GM13977 (cell line): ENCODE data around the gene ATP1B1.

Experiments used
- DNase-seq: peaks from one replicate; pipeline ENCODE4 v3.0.0; 2012; ENCODE audit warnings: low spot score
- CTCF ChIP-seq: IDR thresholded peaks from 2 replicates; pipeline ENCODE4 v1.5.1; 2012; ENCODE audit warnings: mild to moderate bottlenecking, control low read depth; ENCODE audit not compliant: insufficient read depth; ENCODE audit errors: extremely low read depth, missing control alignments
- in situ Hi-C: fragments of 300-500 bp; cut with MboI; formaldehyde crosslinking; loops from one replicate; pipeline ENCODE4 v1.12.0; 2022; ENCODE audit warnings: low sequenced_read_pairs, low pct_unique_long_range_greater_than_20kb, mixed read lengths, inconsistent platforms; ENCODE audit not compliant: unreplicated experiment

Gene ATP1B1

GRCh38 chr1:169143346-169143745 is 36.9 kb downstream of the ATP1B1 start:
- TF ChIP-seq CTCF = no peak
- in situ Hi-C loops = no loop called here
- DNase-seq = no peak

- in situ Hi-C loops = no loop called here
- TF ChIP-seq CTCF = no peak
- DNase-seq = no peak
These were observed 37.5 kb downstream of the ATP1B1 start for GRCh38 chr1:169143984-169144383.

GRCh38 chr1:169144941-169145626 is 38.6 kb downstream of the ATP1B1 start:
- no peak for TF ChIP-seq CTCF
- in situ Hi-C loops = no loop called here
- no peak for DNase-seq

- TF ChIP-seq CTCF = no peak
- no peak for DNase-seq
- in situ Hi-C loops = no loop called here
These were observed 40.2 kb downstream of the ATP1B1 start for GRCh38 chr1:169146576-169147214.

GRCh38 chr1:169148472-169149252 is 42.2 kb downstream of the ATP1B1 start:
- no peak for DNase-seq
- in situ Hi-C loops = no loop called here
- TF ChIP-seq CTCF = no peak

GRCh38 chr1:169149555-169150286 is 43.2 kb downstream of the ATP1B1 start:
- in situ Hi-C loops = no loop called here
- TF ChIP-seq CTCF = no peak
- no peak for DNase-seq
